ENCODE measurements around the gene NXPH2. TPM values are rescaled to one million over a fixed set of nuclear protein-coding genes. Genes with fewer than 3 reads are reported as not detected.
A peak's percentile ranks its signal among the peaks of the same experiment; 100 is the strongest.

NXPH2 gene
- not detected for total RNA-seq

DNA sequence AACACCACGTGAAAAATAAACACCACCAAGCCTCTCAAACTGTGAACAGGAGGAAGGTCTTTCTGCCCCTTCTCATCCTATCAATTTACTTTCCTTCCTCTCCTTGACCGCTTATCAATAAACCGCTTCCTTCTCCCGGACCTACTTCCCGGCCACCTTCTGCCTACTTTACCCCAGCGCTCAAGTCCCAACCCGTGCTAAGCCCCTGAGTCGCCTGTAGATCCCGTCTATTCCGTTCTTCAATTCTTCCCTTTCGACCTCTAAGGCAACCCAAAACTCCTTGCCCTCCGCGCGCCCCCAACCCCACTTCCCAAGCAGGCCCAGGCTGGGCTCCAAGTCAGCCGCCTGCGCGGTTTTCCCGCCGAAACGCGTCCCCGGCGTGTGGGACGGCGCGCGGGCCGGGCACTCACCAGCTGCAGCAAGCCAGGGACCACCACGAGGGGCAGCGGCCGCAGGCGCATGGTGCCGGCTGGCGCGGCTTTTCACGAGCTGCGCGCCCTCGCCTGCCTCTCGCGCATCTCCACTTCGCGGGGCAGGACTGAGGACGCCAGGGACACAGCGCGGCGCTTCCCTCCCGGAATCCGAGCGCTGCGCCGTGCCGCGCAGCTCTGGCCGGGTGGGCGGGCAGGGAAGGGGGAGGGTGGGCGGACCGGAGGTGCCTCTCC lies at the start of gene NXPH2:
NXPH2 (minus strand) TSS at position 610 of the 665 bp plus-strand sequence; CDS start at position 461, 149 bp downstream.
- Histone ChIP-seq H3K27me3 (peaks cover 29% of the 10 kb centered on the region), H3K36me3 (no peaks in the 10 kb centered on the region), H3K27ac (no peak within 1 kb of the TSS), H3K9me3 (no peaks in the 10 kb centered on the region), H3K4me1 (no peaks in the 10 kb centered on the region), H3K4me3 (no peak within 1 kb of the TSS), H3K9ac (ENCODE audit: low read depth in 2 of 2, low read length in 2 of 2) (no peak within 1 kb of the TSS)
- no peak for DNase-seq
- TF ChIP-seq CTCF (IDR thresholded peaks at IDR 0.05), result no peak
- intact Hi-C loops (cut with DNase I), result loop anchor here (10.0 kb wide), 1 partner anchor 685 kb away; no protein-coding TSS in a partner anchor

DNA sequence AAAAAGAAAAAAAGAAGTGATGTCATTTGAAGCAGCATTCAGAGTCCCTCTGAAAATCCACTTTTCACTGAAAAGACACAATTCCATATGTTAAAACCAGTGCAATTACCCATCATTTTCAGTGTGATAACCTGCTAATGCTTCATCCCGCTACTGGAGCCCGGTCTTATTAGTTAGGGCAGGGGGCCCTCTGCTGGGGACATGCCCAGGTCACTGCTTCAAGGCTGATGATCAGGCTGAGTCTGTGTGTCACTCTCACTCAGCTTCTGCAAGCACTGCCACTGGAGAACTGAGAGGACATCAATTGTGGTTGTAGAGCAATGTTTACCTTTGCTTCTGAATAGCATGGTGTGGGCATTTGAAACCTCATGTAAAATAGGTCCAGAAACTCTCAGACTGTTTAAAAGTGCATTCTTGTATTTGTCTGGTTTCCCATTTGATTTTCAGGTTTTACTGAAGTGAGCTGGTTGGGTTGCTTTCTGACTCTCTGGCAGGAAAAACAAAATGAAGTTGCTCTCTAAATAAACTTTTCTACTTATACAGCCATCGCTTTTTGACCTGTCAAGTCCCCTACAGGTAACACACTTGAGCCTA lies 49.2 kb upstream of the NXPH2 start:
- H3K4me3 ChIP-seq, result no peak overlapping the region
- no peaks in the 10 kb centered on the region for H3K27me3 ChIP-seq
- H3K27ac ChIP-seq, result no peak overlapping the region
- no peaks in the 10 kb centered on the region for H3K9me3 ChIP-seq
- H3K9ac ChIP-seq (ENCODE audit: low read depth in 2 of 2, low read length in 2 of 2), result no peak overlapping the region
- no peak for DNase-seq
- no peaks in the 10 kb centered on the region for H3K36me3 ChIP-seq
- H3K4me1 ChIP-seq, result no peaks in the 10 kb centered on the region
- no peak for TF ChIP-seq CTCF (IDR thresholded peaks at IDR 0.05)
- intact Hi-C loops (cut with DNase I), result loop anchor here (5.0 kb wide), 1 partner anchor 917 kb away; no protein-coding TSS in a partner anchor

DNA sequence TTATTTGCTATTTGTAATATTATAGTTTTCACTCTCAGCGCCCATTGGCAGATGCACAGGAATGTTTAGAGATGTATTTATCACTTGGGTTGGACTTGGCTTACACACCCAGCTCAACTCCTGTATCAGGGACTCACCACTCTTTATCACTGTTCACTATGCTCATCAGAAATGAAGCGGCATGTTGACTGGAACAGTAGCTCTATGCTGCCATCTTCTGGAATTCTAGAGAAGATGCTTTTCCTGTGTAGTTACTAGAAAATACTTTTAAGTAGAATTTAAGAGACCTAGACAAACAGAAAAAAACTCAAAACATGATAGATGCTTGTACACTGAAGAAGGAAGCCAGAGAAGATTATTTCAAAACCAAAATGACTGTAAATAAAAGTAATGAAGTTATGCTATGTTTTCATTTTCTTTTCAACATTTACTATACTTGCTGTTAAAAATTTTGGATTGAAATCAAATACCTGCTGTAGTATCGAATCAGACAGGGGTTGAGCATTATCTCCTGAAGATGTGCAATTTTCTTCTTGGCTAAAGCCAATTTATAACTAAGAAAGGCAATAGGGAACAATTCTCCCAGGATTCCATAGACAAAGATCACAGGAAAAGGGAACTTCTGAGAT lies 47.4 kb upstream of the NXPH2 start:
- no peaks in the 10 kb centered on the region for H3K9me3 ChIP-seq
- H3K27me3 ChIP-seq, result no peaks in the 10 kb centered on the region
- no peak for DNase-seq
- no peaks in the 10 kb centered on the region for H3K4me1 ChIP-seq
- no peaks in the 10 kb centered on the region for H3K36me3 ChIP-seq
- intact Hi-C loops (cut with DNase I), result loop anchor here (5.0 kb wide), 1 partner anchor 915 kb away; no protein-coding TSS in a partner anchor
- no peak overlapping the region for H3K4me3 ChIP-seq
- H3K9ac ChIP-seq (ENCODE audit: low read depth in 2 of 2, low read length in 2 of 2), result no peak overlapping the region
- TF ChIP-seq CTCF (IDR thresholded peaks at IDR 0.05), result peak; percentile 68
- H3K27ac ChIP-seq, result no peak overlapping the region

DNA sequence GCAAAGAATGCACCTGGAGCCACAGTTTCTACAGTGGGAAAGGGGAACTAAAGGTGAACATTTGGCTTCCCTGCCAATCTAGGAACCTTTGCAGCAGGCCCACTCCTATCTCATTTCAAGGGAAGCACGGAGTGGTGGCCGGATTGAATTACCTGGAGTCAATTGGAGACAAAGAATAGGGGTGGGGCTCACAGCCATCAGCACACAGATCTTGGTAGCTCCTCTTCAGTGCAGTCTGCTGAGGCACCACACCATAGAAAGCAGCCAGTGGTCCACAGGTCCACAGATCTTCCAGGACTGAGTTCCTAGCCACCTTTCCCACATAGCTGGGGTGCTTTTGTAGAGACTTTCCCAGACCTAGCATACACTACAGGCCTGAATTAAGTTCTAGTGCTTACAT lies 43.5 kb upstream of the NXPH2 start:
- intact Hi-C loops (cut with DNase I), result no loop called here
- no peak for DNase-seq

GRCh38 chr2:138819964-138820363 lies 39.8 kb upstream of the NXPH2 start:
- Histone ChIP-seq H3K27ac (no peak overlapping the region), H3K4me1 (no peaks in the 10 kb centered on the region), H3K9me3 (no peaks in the 10 kb centered on the region), H3K27me3 (no peaks in the 10 kb centered on the region), H3K4me3 (no peak overlapping the region), H3K36me3 (no peaks in the 10 kb centered on the region), H3K9ac (ENCODE audit: low read depth in 2 of 2, low read length in 2 of 2) (no peak overlapping the region)
- TF ChIP-seq CTCF (IDR thresholded peaks at IDR 0.05), result no peak
- intact Hi-C loops (cut with DNase I), result no loop called here
- no peak for DNase-seq

More for the DNA sequence above, 43.5 kb upstream of the NXPH2 start:
- no peak overlapping the region for H3K9ac ChIP-seq (ENCODE audit: low read depth in 2 of 2, low read length in 2 of 2)
- H3K4me1 ChIP-seq, result no peaks in the 10 kb centered on the region
- no peak for TF ChIP-seq CTCF (IDR thresholded peaks at IDR 0.05)
- H3K27me3 ChIP-seq, result no peaks in the 10 kb centered on the region
- no peaks in the 10 kb centered on the region for H3K36me3 ChIP-seq
- H3K27ac ChIP-seq, result no peak overlapping the region
- H3K9me3 ChIP-seq, result no peaks in the 10 kb centered on the region
- no peak overlapping the region for H3K4me3 ChIP-seq
